B cell (primary cell): ENCODE measurements around the gene MOB3A.

ENCODE experiments used
- EZH2 ChIP-seq: IDR thresholded peaks from 2 replicates; pipeline ENCODE4 v1.6.1; 2012; ENCODE audit warnings: borderline replicate concordance, low read depth, mild to moderate bottlenecking, moderate library complexity, low read length; ENCODE audit not compliant: insufficient read depth, poor library complexity, severe bottlenecking
- TF ChIP-seq, protein P1 (sequence below): fragments of 200-600 bp; IDR thresholded peaks from one replicate; pipeline ENCODE4 v1.8.0; 2022; ENCODE audit warnings: antibody characterized with exemption, mild to moderate bottlenecking

GRCh38 chr19:2022289-2022688 is 73.8 kb downstream of the MOB3A start:
- TF ChIP-seq, protein P1, sequence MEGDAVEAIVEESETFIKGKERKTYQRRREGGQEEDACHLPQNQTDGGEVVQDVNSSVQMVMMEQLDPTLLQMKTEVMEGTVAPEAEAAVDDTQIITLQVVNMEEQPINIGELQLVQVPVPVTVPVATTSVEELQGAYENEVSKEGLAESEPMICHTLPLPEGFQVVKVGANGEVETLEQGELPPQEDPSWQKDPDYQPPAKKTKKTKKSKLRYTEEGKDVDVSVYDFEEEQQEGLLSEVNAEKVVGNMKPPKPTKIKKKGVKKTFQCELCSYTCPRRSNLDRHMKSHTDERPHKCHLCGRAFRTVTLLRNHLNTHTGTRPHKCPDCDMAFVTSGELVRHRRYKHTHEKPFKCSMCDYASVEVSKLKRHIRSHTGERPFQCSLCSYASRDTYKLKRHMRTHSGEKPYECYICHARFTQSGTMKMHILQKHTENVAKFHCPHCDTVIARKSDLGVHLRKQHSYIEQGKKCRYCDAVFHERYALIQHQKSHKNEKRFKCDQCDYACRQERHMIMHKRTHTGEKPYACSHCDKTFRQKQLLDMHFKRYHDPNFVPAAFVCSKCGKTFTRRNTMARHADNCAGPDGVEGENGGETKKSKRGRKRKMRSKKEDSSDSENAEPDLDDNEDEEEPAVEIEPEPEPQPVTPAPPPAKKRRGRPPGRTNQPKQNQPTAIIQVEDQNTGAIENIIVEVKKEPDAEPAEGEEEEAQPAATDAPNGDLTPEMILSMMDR = no peak
- TF ChIP-seq EZH2 = no peak
